Spleen (tissue), 7 donors: Measurements from ENCODE around the gene UNC50.

ENCODE experiments used
- POLR2A ChIP-seq, 3 donors: fragments of 450-650 bp; IDR thresholded peaks; one replicate each; pipeline ENCODE4 v1.5.1; 2017; ENCODE audit warnings: antibody characterized with exemption in 3 of 3, mild to moderate bottlenecking in 1 of 3
- POLR2AphosphoS5 ChIP-seq, 3 donors: sonication (generic); formaldehyde crosslinking; IDR thresholded peaks; one replicate each; pipeline ENCODE4 v1.5.1; 2017; ENCODE audit warnings: antibody characterized with exemption in 3 of 3
- TF ChIP-seq, protein P1 (sequence below), 11 experiments: fragments of 200-600 bp in 7 of 11; fragments of 450-650 bp in 4 of 11; sonication (generic) in 4 of 11; IDR thresholded peaks in 8 of 11; conservative IDR thresholded peaks in 3 of 11; 1 replicate in 7 of 11; 2 replicates in 4 of 11; pipeline versions ENCODE4 v1.4.0 to v1.8.0; 2016 to 2021; ENCODE audit warnings: antibody characterized with exemption in 11 of 11, inconsistent platforms in 4 of 11, mild to moderate bottlenecking in 1 of 11
- donor health status: DM: no; HTN: no; CAD: no; lungs with moderate emphysema.
- donor health status: DM: no; HTN: no; CAD: no.
- donor health status: DM: no; HTN: no; CAD: no.

DNA sequence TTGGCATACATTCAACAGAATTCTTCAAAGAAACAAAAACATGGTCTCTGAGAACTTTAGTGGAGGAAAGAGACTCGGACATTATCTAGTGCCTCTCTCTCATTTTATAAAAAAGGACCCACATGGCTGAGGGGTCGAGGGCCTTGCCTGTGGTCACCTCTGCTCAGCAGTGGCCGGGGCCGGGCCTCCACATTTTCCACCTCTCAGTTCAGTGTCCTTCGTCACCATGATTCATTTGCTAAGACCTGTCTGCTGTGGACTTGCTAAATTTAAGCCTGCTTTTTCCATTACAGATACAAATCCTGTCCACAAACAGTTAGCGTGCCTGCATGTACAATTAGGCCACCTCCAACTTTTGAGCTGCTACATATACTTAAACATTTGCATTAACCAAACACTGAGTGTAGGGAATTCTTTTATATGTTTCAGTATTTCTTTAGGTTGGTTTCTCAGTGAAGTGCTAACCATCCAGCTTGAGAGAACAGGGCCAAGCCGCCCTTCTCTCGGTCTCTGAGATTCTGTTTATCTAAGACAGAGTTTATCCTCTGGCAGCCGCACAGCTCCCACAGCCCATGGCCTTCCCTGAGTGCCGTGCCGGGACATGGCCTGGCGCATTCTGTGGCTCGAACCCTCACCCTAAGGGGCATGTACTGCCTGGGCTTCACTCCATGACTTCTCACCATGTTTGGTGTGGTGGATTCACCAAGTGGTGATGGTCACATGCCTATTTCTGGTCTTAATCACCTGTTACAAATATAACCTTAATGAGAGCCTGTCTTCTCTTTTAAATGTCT, 46.3 kb upstream of the UNC50 start:
- TF ChIP-seq, protein P1, sequence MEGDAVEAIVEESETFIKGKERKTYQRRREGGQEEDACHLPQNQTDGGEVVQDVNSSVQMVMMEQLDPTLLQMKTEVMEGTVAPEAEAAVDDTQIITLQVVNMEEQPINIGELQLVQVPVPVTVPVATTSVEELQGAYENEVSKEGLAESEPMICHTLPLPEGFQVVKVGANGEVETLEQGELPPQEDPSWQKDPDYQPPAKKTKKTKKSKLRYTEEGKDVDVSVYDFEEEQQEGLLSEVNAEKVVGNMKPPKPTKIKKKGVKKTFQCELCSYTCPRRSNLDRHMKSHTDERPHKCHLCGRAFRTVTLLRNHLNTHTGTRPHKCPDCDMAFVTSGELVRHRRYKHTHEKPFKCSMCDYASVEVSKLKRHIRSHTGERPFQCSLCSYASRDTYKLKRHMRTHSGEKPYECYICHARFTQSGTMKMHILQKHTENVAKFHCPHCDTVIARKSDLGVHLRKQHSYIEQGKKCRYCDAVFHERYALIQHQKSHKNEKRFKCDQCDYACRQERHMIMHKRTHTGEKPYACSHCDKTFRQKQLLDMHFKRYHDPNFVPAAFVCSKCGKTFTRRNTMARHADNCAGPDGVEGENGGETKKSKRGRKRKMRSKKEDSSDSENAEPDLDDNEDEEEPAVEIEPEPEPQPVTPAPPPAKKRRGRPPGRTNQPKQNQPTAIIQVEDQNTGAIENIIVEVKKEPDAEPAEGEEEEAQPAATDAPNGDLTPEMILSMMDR (IDR thresholded peaks at IDR 0.05 in 8 of 11, conservative IDR thresholded peaks at IDR 0.05 in 3 of 11), result no peak
- TF ChIP-seq POLR2A (IDR thresholded peaks at IDR 0.05), result no peak
- no peak for TF ChIP-seq POLR2AphosphoS5 (IDR thresholded peaks at IDR 0.05)
